ENCODE measurements around the gene RIMBP3B.
"Not testable (repeated sequence)": the region's sequence is repeated elsewhere in the genome, so short reads cannot be mapped to it uniquely, and the experiment has no call there.

RIMBP3B gene, protein sequence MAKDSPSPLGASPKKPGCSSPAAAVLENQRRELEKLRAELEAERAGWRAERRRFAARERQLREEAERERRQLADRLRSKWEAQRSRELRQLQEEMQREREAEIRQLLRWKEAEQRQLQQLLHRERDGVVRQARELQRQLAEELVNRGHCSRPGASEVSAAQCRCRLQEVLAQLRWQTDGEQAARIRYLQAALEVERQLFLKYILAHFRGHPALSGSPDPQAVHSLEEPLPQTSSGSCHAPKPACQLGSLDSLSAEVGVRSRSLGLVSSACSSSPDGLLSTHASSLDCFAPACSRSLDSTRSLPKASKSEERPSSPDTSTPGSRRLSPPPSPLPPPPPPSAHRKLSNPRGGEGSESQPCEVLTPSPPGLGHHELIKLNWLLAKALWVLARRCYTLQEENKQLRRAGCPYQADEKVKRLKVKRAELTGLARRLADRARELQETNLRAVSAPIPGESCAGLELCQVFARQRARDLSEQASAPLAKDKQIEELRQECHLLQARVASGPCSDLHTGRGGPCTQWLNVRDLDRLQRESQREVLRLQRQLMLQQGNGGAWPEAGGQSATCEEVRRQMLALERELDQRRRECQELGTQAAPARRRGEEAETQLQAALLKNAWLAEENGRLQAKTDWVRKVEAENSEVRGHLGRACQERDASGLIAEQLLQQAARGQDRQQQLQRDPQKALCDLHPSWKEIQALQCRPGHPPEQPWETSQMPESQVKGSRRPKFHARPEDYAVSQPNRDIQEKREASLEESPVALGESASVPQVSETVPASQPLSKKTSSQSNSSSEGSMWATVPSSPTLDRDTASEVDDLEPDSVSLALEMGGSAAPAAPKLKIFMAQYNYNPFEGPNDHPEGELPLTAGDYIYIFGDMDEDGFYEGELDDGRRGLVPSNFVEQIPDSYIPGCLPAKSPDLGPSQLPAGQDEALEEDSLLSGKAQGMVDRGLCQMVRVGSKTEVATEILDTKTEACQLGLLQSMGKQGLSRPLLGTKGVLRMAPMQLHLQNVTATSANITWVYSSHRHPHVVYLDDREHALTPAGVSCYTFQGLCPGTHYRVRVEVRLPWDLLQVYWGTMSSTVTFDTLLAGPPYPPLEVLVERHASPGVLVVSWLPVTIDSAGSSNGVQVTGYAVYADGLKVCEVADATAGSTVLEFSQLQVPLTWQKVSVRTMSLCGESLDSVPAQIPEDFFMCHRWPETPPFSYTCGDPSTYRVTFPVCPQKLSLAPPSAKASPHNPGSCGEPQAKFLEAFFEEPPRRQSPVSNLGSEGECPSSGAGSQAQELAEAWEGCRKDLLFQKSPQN (N-terminal part only)

DNA sequence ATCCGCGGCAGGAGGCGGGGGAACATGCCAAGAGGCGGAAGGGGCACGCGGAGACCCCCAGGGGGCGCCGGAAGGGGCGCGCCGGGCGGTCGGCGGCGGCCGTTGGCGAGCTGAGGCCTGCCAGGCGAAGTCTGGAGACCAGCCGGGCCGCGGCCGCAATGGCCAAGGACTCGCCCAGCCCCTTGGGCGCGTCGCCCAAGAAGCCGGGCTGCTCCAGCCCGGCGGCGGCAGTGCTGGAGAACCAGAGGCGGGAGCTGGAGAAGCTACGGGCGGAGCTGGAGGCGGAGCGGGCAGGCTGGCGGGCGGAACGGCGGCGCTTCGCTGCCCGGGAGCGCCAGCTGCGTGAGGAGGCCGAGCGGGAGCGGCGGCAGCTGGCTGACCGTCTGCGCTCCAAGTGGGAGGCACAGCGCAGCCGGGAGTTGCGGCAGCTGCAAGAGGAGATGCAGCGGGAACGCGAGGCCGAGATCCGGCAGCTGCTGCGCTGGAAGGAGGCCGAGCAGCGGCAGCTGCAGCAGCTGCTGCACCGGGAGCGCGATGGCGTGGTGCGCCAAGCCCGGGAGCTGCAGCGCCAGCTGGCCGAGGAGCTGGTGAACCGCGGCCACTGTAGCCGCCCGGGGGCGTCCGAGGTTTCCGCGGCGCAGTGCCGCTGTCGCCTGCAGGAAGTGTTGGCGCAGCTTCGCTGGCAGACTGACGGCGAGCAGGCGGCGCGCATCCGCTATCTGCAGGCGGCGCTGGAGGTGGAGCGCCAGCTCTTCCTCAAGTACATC is at the start of gene RIMBP3B:
Gene RIMBP3B, plus strand, starts transcription at position 51 of the 767 bp plus-strand sequence. Its CDS starts 108 bp downstream, at position 159.
- H3K36me3 ChIP-seq (ENCODE audit: insufficient read depth); H3K9ac ChIP-seq; H3K4me3 ChIP-seq (IDR thresholded peaks at IDR 0.05; ENCODE audit: insufficient read depth, low read depth, low read length); H3K27ac ChIP-seq; H3K4me1 ChIP-seq (ENCODE audit: low read depth, poor library complexity, severe bottlenecking); H3K27me3 ChIP-seq (ENCODE audit: insufficient read depth, low read depth); H3K79me2 ChIP-seq (ENCODE audit: insufficient read depth, low read depth); H2AFZ ChIP-seq (ENCODE audit: low read depth); H4K20me1 ChIP-seq (ENCODE audit: insufficient read depth); H3K4me2 ChIP-seq: not testable (repeated sequence)

DNA sequence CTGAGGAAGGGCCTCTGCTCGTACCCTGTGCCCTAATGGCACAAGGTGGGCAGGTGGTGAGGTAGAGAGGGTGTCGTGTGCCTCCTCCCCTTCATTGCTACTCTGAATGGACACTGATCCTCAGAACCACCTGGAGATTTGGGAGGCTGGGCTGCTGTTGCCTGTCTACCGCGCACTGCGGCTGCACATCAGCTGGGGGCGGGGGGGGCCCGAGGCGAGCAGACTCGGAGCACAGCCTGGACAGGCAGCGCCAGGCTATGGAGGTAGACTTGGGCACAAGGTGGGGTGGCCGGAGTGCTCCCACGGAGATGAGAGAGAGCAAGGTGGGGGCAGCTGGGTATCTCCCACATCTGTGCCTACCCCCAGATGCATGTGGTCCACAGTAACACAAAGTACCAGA is 26.0 kb upstream of the RIMBP3B start:
- not testable (repeated sequence) for H3K27ac ChIP-seq; H3K79me2 ChIP-seq (ENCODE audit: insufficient read depth, low read depth); H3K4me1 ChIP-seq (ENCODE audit: low read depth, poor library complexity, severe bottlenecking); H3K4me2 ChIP-seq; H4K20me1 ChIP-seq (ENCODE audit: insufficient read depth); H3K4me3 ChIP-seq (IDR thresholded peaks at IDR 0.05; ENCODE audit: insufficient read depth, low read depth, low read length); H3K36me3 ChIP-seq (ENCODE audit: insufficient read depth); H2AFZ ChIP-seq (ENCODE audit: low read depth); H3K27me3 ChIP-seq (ENCODE audit: insufficient read depth, low read depth); H3K9ac ChIP-seq

DNA sequence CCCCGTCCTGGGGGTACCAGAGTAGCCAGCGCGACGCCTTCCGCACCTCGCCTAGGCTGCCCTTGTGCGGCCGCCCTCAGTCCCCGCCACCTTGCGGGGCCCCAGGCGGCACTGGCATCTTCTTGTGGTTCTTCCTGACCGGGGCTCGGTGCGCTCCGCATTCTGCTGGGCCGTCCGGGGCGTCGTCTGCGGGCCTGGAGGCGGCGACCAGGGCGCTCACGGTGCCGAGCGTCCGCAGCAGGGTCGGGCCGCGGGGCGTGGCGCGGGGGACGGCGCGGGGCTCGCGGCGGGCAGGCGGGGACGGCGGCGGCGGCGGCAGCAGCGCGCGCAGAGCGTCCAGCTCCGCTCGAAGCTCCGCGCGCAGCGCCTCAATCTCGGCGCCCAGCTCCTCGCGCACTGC is 23.0 kb upstream of the RIMBP3B start:
- not testable (repeated sequence) for H3K4me3 ChIP-seq (IDR thresholded peaks at IDR 0.05; ENCODE audit: insufficient read depth, low read depth, low read length); H3K36me3 ChIP-seq (ENCODE audit: insufficient read depth); H3K9ac ChIP-seq; H3K79me2 ChIP-seq (ENCODE audit: insufficient read depth, low read depth); H3K27me3 ChIP-seq (ENCODE audit: insufficient read depth, low read depth); H3K4me2 ChIP-seq; H3K4me1 ChIP-seq (ENCODE audit: low read depth, poor library complexity, severe bottlenecking); H3K27ac ChIP-seq; H4K20me1 ChIP-seq (ENCODE audit: insufficient read depth); H2AFZ ChIP-seq (ENCODE audit: low read depth)

DNA sequence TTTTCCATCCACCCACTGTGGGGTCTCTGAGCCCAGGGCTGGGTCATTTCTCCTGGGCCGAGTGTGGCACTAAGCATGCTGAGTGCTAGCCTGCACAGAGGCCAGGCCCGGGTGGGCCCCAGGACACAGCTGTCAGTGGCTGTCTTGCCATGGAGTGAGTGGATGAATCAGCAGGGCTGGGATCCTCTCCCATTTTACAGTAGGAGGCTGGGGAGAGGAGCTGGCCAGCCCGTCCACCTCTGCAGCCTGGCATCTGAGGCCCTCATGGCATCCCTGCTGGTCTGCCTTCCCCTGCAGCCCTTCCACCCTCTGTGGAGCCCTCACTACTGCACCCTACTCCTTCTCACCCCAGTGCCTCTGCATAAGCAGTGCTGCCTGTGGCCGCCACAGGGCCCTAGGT is 21.1 kb upstream of the RIMBP3B start:
- not testable (repeated sequence) for H3K79me2 ChIP-seq (ENCODE audit: insufficient read depth, low read depth); H4K20me1 ChIP-seq (ENCODE audit: insufficient read depth); H3K36me3 ChIP-seq (ENCODE audit: insufficient read depth); H3K27ac ChIP-seq; H3K27me3 ChIP-seq (ENCODE audit: insufficient read depth, low read depth); H3K4me3 ChIP-seq (IDR thresholded peaks at IDR 0.05; ENCODE audit: insufficient read depth, low read depth, low read length); H3K4me1 ChIP-seq (ENCODE audit: low read depth, poor library complexity, severe bottlenecking); H3K4me2 ChIP-seq; H3K9ac ChIP-seq; H2AFZ ChIP-seq (ENCODE audit: low read depth)

DNA sequence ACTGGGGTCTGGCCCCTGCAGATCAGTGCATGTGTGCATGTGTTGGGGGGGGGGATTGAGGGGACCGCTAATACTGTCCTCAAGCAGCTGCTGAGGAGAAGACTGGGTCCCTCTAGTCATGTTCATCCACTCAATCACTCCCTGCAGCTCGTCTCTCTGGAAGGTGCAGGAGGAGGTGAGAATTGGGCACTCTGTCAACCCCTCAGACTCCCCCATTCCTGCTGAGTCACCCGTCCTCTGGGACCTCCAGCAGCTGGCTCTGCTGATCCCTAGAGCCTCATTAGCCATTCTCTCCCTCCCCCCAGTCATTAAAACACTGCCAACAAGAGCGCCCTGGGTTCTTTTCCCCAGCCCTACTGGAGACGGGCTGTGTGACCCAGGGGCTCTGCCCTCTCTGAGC is 20.5 kb upstream of the RIMBP3B start:
- H3K4me1 ChIP-seq (ENCODE audit: low read depth, poor library complexity, severe bottlenecking); H3K4me2 ChIP-seq; H3K27ac ChIP-seq; H3K36me3 ChIP-seq (ENCODE audit: insufficient read depth); H3K4me3 ChIP-seq (IDR thresholded peaks at IDR 0.05; ENCODE audit: insufficient read depth, low read depth, low read length); H2AFZ ChIP-seq (ENCODE audit: low read depth); H4K20me1 ChIP-seq (ENCODE audit: insufficient read depth); H3K27me3 ChIP-seq (ENCODE audit: insufficient read depth, low read depth); H3K9ac ChIP-seq; H3K79me2 ChIP-seq (ENCODE audit: insufficient read depth, low read depth): not testable (repeated sequence)

DNA sequence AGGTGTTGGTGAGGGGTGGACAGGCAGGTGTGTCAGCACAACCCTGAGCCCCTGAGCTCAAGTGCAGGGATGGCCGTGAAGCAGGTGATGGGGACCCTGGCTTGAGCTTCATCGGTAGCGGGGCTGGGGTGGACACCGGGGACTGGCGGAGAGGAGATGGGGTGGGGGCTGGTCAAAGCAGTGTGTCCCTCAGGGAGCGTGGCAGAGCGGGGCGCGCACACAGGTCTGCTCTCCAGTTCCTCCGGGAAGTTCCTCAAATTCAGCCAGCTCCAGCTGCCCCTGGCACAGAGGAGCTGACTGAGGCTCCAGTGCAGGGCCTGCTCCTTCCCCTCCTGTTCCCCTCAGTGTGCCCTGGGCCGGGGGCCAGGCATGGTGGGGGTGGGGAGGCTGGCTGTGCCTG is 19.7 kb upstream of the RIMBP3B start:
- H4K20me1 ChIP-seq (ENCODE audit: insufficient read depth); H3K36me3 ChIP-seq (ENCODE audit: insufficient read depth); H3K79me2 ChIP-seq (ENCODE audit: insufficient read depth, low read depth); H3K4me3 ChIP-seq (IDR thresholded peaks at IDR 0.05; ENCODE audit: insufficient read depth, low read depth, low read length); H3K27ac ChIP-seq; H3K27me3 ChIP-seq (ENCODE audit: insufficient read depth, low read depth); H3K9ac ChIP-seq; H2AFZ ChIP-seq (ENCODE audit: low read depth); H3K4me2 ChIP-seq; H3K4me1 ChIP-seq (ENCODE audit: low read depth, poor library complexity, severe bottlenecking): not testable (repeated sequence)

DNA sequence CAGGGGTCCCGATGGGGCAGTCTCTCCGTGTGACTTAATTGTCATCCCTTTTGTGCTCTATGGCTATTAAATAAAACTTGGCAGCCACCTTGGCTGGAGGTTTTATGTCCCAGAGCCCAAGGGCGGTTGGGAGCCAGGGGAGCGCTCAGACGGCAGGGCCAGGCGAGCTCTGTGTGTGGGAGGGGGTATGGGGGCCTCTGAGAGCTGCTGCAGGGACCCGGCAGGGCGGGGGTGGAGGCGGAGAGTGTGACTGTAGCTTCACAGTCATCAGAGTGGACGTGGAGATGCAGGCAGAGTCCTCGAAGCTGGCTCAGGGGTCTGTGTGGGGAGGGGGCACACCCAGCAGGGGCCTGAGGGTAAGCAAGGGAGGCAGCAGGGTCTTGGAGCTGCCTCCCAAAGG is 19.2 kb upstream of the RIMBP3B start:
- H2AFZ ChIP-seq (ENCODE audit: low read depth); H3K27me3 ChIP-seq (ENCODE audit: insufficient read depth, low read depth); H4K20me1 ChIP-seq (ENCODE audit: insufficient read depth); H3K9ac ChIP-seq; H3K4me1 ChIP-seq (ENCODE audit: low read depth, poor library complexity, severe bottlenecking); H3K4me3 ChIP-seq (IDR thresholded peaks at IDR 0.05; ENCODE audit: insufficient read depth, low read depth, low read length); H3K27ac ChIP-seq; H3K79me2 ChIP-seq (ENCODE audit: insufficient read depth, low read depth); H3K36me3 ChIP-seq (ENCODE audit: insufficient read depth); H3K4me2 ChIP-seq: not testable (repeated sequence)

DNA sequence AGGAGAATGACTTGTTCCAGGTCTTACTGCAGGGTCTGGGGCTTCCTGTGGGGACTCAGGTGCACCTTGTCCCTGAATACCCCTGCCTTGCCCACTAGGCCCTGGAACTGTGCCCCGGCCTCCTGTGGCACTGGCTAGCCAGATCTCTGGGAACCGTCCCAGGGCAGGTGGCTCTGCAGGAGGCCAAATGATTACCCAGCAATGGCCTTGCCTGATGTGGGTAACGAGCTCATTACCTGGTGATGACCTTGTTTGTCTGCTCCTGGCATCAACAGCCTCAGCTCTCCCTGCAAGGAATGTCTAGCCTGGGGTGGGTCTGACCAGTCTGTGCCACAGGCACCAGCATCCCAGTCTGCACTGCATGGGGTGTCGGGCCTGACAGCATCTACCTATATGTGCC is 18.2 kb upstream of the RIMBP3B start:
- not testable (repeated sequence) for H3K4me1 ChIP-seq (ENCODE audit: low read depth, poor library complexity, severe bottlenecking); H2AFZ ChIP-seq (ENCODE audit: low read depth); H3K4me2 ChIP-seq; H4K20me1 ChIP-seq (ENCODE audit: insufficient read depth); H3K27ac ChIP-seq; H3K36me3 ChIP-seq (ENCODE audit: insufficient read depth); H3K27me3 ChIP-seq (ENCODE audit: insufficient read depth, low read depth); H3K4me3 ChIP-seq (IDR thresholded peaks at IDR 0.05; ENCODE audit: insufficient read depth, low read depth, low read length); H3K79me2 ChIP-seq (ENCODE audit: insufficient read depth, low read depth); H3K9ac ChIP-seq

DNA sequence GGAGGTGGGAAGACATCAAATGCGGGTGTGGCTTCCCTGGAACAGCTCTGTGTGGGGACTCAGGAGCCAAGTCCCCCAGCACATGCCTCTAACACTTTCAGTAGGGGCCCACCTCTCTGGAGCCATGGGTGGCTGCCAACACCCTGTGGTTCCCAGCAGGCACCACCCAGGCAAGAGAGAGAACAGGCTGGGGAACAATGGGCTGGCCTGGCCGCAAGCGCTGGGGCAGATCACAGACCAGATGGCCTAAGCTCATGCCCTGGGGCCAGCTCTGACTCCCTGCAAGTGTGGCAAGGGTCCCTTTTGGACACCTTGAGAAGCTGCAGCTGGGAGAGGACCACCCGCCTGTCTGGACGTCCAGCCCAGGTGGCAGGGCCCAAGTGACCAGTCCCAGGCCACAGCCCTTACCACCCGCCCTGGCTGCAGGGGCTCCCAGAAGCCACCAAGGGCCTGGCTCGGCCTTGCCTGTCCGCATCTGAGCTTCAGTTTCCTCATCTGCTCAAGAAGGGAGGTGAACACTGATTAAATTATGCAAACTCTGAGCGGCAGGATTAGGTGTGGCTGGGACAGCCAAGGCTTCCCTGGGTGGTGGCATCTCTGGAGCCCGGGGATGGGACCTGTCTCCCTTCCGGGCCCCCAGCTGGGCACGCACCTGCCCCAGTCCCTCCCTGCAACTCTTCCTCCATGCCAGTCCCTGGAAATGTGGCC is 14.8 kb upstream of the RIMBP3B start:
- H3K4me1 ChIP-seq (ENCODE audit: low read depth, poor library complexity, severe bottlenecking); H2AFZ ChIP-seq (ENCODE audit: low read depth); H3K27ac ChIP-seq; H3K4me3 ChIP-seq (IDR thresholded peaks at IDR 0.05; ENCODE audit: insufficient read depth, low read depth, low read length); H3K27me3 ChIP-seq (ENCODE audit: insufficient read depth, low read depth); H3K4me2 ChIP-seq; H3K36me3 ChIP-seq (ENCODE audit: insufficient read depth); H3K79me2 ChIP-seq (ENCODE audit: insufficient read depth, low read depth); H3K9ac ChIP-seq; H4K20me1 ChIP-seq (ENCODE audit: insufficient read depth): not testable (repeated sequence)
